Right ventricle myocardium inferior (tissue), 1 donor: ENCODE measurements around the gene ACTL7B. TPM values are rescaled to one million over a fixed set of nuclear protein-coding genes. Genes with fewer than 3 reads are reported as not detected.
A peak's percentile ranks its signal among the peaks of the same experiment; 100 is the strongest.
"Not testable (repeated sequence)": the region's sequence is repeated elsewhere in the genome, so short reads cannot be mapped to it uniquely, and the experiment has no call there.

Experiments used
- ATAC-seq: fragments of 200-7000 bp; cut with Tn5 transposase; one replicate; pipeline ENCODE4 v1.9.1; 2020; ENCODE audit warnings: mild to moderate bottlenecking, moderate library complexity
- DNase-seq: peaks from one replicate; pipeline ENCODE4 v3.0.0; 2021; ENCODE audit errors: missing footprints
- intact Hi-C: fragments of 100-400 bp; cut with DNase I; formaldehyde crosslinking; loops from one replicate; pipeline ENCODE4 v1.11.0; 2022
- total RNA-seq: library from RNA; stranded (reverse); fragmentation: NEBNext Ultra II Directional; extraction: Animal tissue kit (Norgen Biotek cat#: 25700); gene quantifications from one replicate; pipeline ENCODE4 v1.2.1, GENCODE V29; 2021
- donor health status: DM: no; HTN: yes; CAD: no; lungs with severe emphysema.

ACTL7B gene
- total RNA-seq, 1 donor from 2014 or later: not detected

GRCh38 chr9:108852079-108852478 lies 3.7 kb downstream of the ACTL7B start:
- ATAC-seq (no peak), DNase-seq (no peak)
- intact Hi-C loops: no loop called here

GRCh38 chr9:108851138-108851537 lies 4.6 kb downstream of the ACTL7B start:
- no peak for ATAC-seq
- DNase-seq: no peak
- intact Hi-C loops: no loop called here

GRCh38 chr9:108850293-108850897 lies 5.4 kb downstream of the ACTL7B start:
- intact Hi-C loops: no loop called here
- ATAC-seq (no peak), DNase-seq (no peak)

GRCh38 chr9:108848296-108848695 lies 7.5 kb downstream of the ACTL7B start:
- DNase-seq, ATAC-seq, intact Hi-C loops: not testable (repeated sequence)

- ATAC-seq: no peak
- no peak for DNase-seq
- intact Hi-C loops: no loop called here
Measured at GRCh38 chr9:108845947-108846346, 9.8 kb downstream of the ACTL7B start.

- no peak for ATAC-seq
- intact Hi-C loops: no loop called here
- DNase-seq: no peak
Measured at GRCh38 chr9:108845507-108845906, 10.3 kb downstream of the ACTL7B start.

GRCh38 chr9:108844856-108845255 lies 10.9 kb downstream of the ACTL7B start:
- intact Hi-C loops: no loop called here
- ATAC-seq (no peak), DNase-seq (no peak)

- intact Hi-C loops: no loop called here
- peak; percentile 77 for ATAC-seq
- DNase-seq: no peak
Measured at GRCh38 chr9:108844391-108844790, 11.4 kb downstream of the ACTL7B start.

- intact Hi-C loops: no loop called here
- DNase-seq: no peak
- ATAC-seq: no peak
Measured at GRCh38 chr9:108842610-108843295, 13.0 kb downstream of the ACTL7B start.

GRCh38 chr9:108839561-108839960 lies 16.2 kb downstream of the ACTL7B start:
- intact Hi-C loops, DNase-seq, ATAC-seq: not testable (repeated sequence)

- intact Hi-C loops: no loop called here
- ATAC-seq (no peak), DNase-seq (no peak)
Measured at GRCh38 chr9:108838017-108838416, 17.8 kb downstream of the ACTL7B start.

GRCh38 chr9:108837530-108837929 lies 18.3 kb downstream of the ACTL7B start:
- ATAC-seq (no peak), DNase-seq (no peak)
- intact Hi-C loops: no loop called here

- no peak for DNase-seq
- intact Hi-C loops: no loop called here
- no peak for ATAC-seq
Measured at GRCh38 chr9:108836781-108837180, 19.0 kb downstream of the ACTL7B start.

- no peak for DNase-seq
- ATAC-seq: no peak
- intact Hi-C loops: no loop called here
Measured at GRCh38 chr9:108836319-108836718, 19.5 kb downstream of the ACTL7B start.

GRCh38 chr9:108835831-108836230 lies 20.0 kb downstream of the ACTL7B start:
- ATAC-seq (no peak), DNase-seq (no peak)
- intact Hi-C loops: no loop called here

GRCh38 chr9:108834959-108835665 lies 20.7 kb downstream of the ACTL7B start:
- intact Hi-C loops: no loop called here
- no peak for ATAC-seq
- DNase-seq: no peak

GRCh38 chr9:108832179-108832500 lies 23.6 kb downstream of the ACTL7B start:
- intact Hi-C loops: no loop called here
- ATAC-seq (no peak), DNase-seq (no peak)

GRCh38 chr9:108831496-108832178 lies 24.1 kb downstream of the ACTL7B start:
- intact Hi-C loops: no loop called here
- ATAC-seq (no peak), DNase-seq (no peak)

- DNase-seq (no peak), ATAC-seq (no peak)
- intact Hi-C loops: no loop called here
Measured at GRCh38 chr9:108830272-108830671, 25.5 kb downstream of the ACTL7B start.

GRCh38 chr9:108823829-108824228 lies 32.0 kb downstream of the ACTL7B start:
- DNase-seq: no peak
- ATAC-seq: no peak
- intact Hi-C loops: no loop called here
